ENCODE measurements around the gene ZBTB46.

Gene ZBTB46

DNA sequence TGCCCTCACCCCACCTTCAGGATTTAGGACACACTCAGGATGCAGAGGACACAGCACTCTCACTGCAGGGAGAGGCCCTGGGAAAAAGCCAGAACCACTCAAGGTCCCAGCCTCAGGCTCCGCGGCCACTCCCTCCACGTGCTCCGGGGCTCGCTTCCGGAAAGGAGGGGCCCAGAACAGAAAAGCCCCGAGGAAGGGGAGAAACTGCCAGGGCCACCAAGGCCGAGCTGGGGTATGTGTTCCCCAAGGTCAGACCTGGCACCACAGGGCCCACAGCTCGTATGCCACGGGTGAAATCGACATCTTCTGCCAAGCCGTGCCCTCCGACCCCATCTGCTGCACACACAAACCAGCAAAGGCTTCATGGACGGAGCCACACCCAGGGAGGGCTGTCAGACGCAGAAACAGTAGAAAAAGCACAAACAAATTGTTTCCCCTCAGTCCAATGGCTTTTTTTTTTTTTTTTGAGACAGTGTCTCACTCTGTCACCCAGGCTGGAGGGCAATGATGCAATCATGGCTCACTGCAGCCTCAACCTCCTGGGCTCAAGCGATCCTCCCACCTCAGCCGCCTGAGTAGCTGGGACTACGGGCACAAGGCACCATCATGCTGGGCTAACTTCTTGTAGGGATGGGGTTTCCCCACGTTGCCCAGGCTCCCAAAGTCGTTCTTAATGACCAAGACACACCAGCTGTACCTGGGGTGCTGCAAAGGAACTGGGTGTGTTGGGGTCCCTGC is 58.1 kb downstream of the ZBTB46 start:
- no peak for FAIRE-seq
- no peak for TF ChIP-seq POLR2A (IDR thresholded peaks at IDR 0.05; ENCODE audit: low read depth, low read length)

DNA sequence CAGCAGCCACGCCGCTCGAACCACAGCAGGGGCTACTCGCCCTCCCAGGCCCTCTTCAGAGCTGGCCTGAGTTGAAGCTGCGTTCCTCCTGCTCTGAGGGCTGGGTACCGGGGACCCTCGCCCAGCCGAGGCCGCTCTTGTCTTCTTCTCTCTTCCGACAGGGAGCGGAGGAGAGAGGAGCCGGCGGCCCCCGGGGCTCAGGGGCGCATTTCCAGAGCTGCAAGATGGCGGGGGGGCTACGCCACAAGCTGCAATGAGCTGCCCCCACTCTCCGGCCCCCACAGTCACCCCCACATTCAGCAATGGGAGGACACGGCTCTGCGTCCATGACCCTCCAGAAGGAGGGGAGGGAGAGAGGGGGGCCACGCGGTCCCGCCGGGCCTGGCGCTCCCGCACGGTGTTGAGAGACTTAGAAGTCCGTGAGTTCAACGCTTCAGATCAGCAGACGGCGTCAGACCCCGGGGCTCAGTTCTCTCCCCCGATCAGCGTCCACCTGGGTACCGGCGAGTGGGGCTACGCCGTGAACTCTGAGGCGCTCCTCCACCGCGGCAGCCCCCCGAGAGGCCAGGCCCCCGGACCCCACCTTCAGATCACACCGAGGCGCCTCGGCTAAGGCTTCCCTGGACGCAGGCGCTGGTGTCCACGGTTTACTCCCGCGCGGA is 59.9 kb downstream of the ZBTB46 start:
- FAIRE-seq (no peak), DNase-seq (ENCODE audit: insufficient read length, low spot score) (no peak)
- no peak for TF ChIP-seq POLR2A (IDR thresholded peaks at IDR 0.05; ENCODE audit: low read depth, low read length)

More for the DNA sequence above, 58.1 kb downstream of the ZBTB46 start:
- no peak for DNase-seq (ENCODE audit: insufficient read length, low spot score)

DNA sequence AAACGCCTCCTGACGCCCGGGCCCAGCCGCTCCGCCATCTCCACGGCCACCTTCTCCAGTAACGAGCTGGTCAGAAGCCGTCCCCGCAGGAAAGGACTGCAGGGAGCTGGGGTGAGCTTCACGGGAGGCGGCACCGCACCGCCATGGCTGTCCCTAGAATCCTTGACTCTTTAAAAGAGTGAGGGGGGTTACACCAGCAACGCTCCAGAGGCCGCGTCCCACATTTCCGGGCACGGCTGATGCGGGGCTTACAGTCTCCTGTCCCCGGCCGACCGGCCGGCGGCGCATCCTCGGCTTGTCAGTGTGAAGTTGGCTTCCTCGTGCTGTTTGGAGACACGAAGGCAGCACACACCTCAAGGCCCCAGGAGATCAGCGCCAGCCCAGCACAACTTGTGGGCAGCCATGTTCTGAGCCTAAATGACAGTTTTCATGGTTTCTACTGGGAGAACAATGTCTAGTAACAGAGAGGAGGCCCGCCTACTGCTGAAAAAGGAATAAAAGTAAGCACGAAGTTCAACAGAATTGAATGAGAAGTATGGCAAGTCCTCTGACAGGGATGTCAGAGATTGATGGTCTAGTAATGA is 61.1 kb downstream of the ZBTB46 start:
- no peak for FAIRE-seq
- no peak for DNase-seq (ENCODE audit: insufficient read length, low spot score)
- no peak for TF ChIP-seq POLR2A (IDR thresholded peaks at IDR 0.05; ENCODE audit: low read depth, low read length)

DNA sequence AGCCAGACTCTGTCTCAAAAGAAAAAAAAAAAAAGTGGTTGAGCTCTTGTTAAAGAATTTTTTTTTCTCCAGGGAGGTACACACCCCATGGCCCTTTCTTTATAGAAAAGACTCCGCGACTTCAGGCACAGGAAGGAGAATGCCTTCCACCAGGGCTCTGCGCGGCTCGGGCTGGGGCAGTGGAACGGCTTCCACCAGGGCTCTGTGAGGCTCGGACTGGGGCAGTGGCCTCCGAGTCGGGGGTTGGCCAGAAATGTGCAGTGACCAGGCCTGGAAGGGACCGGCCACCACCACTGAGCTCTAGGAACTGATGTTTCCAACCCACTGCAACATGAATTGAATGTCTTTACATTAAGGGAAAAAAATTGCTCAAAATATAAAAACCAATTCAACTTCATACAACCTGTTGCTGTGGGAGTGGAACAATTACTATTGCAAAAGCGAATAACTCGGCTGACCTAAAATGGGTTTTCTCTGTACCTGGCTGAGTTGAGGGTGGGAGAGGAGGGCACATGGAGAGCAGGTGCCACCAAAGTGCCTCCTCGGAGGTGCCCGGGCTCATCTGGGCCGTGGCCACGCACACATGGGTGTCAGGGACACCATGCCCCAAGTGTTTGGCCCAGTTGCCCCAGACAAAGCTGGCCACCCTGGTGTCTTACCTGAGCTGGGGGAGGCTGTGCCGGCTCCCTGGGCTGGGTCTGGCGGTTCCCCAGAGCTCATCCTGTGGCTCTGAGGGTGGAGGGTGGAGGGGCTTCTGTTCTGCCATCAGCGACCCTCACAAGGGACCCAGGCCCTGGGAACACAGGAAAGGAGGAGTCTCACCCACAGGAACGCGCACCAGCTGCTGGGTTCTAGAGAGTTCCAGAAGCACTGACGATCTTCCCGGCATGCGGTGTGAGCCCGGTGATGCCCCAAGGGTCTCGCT is 62.2 kb downstream of the ZBTB46 start:
- no peak for TF ChIP-seq POLR2A (IDR thresholded peaks at IDR 0.05; ENCODE audit: low read depth, low read length)
- no peak for FAIRE-seq
- DNase-seq (ENCODE audit: insufficient read length, low spot score), result no peak

DNA sequence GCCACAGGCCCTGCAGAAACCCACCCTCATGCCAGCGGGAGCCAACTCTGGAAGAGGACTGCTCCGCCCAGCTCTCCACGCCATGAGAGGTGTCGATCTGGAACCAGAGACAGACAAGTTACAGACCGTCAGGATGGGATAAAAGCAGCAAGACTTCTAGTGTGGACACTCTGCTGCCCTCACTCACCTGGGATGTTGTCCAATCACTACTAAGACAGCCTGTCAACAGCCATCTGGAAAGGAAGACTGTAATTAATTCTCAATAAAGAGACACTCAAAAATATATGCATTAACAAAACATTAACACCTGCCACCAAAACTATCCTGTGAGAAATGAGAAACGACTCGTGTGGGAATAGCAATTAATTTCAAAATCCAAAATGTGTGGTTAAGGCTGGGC is 63.2 kb downstream of the ZBTB46 start:
- TF ChIP-seq POLR2A (IDR thresholded peaks at IDR 0.05; ENCODE audit: low read depth, low read length), result no peak
- FAIRE-seq, result no peak
- DNase-seq (ENCODE audit: insufficient read length, low spot score), result no peak

DNA sequence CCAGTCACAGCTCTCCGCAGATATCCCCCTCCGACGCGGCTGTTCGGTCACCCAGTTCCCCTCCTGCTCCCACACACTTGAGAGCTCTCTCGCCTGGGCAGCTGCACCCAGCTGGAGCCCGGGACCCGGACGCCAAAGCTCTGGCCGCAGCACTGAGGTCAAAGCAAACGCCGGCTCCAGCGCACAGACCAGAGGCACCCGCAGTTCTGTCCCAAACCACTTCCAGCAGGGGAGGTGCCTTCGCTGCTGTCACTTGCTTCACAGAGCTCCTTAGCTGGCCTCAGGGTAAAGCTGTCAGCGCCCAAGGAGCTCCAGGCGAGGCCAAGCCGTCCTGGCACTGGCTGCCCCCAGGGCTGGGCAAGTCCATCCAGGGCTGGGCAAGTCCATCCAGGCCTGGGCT is 63.6 kb downstream of the ZBTB46 start:
- no peak for FAIRE-seq
- DNase-seq (ENCODE audit: insufficient read length, low spot score), result no peak
- no peak for TF ChIP-seq POLR2A (IDR thresholded peaks at IDR 0.05; ENCODE audit: low read depth, low read length)

DNA sequence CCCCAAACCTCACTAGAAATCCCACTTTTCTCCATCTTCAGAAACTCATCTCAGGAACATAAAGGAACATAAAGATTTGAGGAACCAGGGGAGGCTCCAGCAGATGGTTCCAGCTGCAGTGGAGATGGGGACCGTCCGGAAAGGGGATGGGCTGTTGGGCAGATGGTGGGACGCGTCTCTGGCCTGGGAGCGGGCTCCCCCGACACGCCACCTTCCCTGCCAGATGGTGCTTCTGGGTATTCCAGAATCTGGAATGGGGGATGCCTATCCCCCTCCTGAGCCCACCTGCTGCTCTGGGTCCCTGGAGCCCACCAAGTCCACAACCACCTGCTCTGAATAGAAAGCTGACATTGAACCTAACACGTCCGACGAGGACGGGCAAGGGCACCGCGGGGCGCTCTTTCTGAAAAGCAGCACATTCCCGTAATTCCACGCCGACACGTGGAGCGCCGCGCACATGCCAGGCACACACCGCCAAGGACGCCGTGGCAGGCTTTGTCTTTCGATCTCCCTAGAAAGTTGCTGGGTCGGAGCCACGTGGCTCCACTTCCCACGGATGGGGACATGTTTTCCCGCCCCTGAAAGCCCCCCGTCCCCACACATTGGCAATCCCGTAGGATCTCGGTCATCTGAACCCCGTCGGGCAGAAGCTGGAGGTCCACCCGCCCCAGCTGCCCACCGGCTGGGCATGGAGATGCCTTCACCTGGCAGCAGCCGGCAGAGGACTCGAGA is 64.2 kb downstream of the ZBTB46 start:
- no peak for TF ChIP-seq POLR2A (IDR thresholded peaks at IDR 0.05; ENCODE audit: low read depth, low read length)
- DNase-seq (ENCODE audit: insufficient read length, low spot score) (no peak), FAIRE-seq (no peak)

GRCh38 chr20:63765902-63766301 is 65.2 kb downstream of the ZBTB46 start:
- DNase-seq (ENCODE audit: insufficient read length, low spot score) (no peak), FAIRE-seq (no peak)
- no peak for TF ChIP-seq POLR2A (IDR thresholded peaks at IDR 0.05; ENCODE audit: low read depth, low read length)

DNA sequence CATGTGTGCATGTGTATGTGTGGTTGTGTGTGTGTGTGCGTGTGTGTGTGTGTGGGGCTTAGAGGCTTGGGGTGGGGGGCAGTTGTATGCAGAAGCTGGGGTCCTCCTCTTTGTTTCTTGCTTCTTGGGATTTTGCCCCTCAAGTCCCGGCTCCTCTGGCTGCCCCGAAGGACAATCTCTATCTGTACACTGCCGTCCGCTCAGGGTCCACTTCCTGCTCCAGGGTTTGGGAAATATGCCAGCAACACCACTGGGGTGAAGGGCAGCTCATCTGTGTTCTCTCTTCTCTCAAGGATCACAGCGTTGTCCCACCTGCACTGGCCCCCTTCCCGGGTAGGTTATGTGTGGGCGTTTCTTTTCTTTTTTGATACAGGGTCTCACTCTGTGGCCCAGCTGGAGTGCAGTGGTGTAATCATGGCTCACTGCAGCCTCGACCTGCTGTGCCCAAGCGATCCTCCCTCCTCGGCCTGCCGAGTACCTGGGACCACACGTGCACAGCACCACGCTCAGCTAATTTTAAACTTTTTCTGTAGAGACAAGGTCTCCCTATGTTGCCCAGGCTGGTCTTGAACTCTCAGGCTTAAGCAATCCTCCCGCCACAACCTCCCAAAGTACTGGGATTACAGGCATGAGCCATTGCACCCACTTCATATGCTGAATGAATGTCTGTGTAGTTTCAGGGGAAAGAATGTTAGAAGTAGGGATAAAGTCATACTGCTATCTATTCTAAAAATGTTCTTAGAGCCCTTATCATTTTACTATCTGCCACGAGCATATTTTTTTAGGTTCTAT is 65.8 kb downstream of the ZBTB46 start:
- DNase-seq (ENCODE audit: insufficient read length, low spot score) (no peak), FAIRE-seq (no peak)
- no peak for TF ChIP-seq POLR2A (IDR thresholded peaks at IDR 0.05; ENCODE audit: low read depth, low read length)

- no peak for TF ChIP-seq POLR2A (IDR thresholded peaks at IDR 0.05; ENCODE audit: low read depth, low read length)
- no peak for FAIRE-seq
- DNase-seq (ENCODE audit: insufficient read length, low spot score), result no peak
These were observed 71.6 kb downstream of the ZBTB46 start for GRCh38 chr20:63759377-63759901.

DNA sequence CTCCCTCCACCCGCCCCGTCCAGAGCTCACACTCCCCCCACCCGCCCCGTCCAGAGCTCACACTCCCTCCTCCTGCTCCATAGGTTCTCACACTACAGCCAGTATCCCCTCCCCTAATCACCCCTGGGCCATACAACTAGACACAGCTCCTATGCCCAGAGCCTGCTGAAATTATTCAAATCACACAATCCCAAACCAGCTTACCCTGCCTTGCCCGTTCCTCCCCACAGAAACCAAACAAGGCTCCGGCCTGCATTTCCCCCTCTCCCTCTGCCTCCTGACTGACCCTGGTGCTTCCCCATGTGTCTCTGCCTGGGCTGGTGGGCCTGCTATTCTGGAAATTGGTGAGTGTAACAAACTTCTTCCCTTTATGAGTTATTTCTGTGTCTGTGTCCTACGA is 72.9 kb downstream of the ZBTB46 start:
- FAIRE-seq (no peak), DNase-seq (ENCODE audit: insufficient read length, low spot score) (no peak)
- no peak for TF ChIP-seq POLR2A (IDR thresholded peaks at IDR 0.05; ENCODE audit: low read depth, low read length)

GRCh38 chr20:63756648-63756991 is 74.4 kb downstream of the ZBTB46 start:
- TF ChIP-seq POLR2A (IDR thresholded peaks at IDR 0.05; ENCODE audit: low read depth, low read length), result no peak
- no peak for DNase-seq (ENCODE audit: insufficient read length, low spot score)
- FAIRE-seq, result no peak

Measured in H54 (cell line).